Lower leg skin (tissue), 3 donors: ENCODE data around the gene ALPL.

Experiments
- CTCF ChIP-seq, 3 donors: fragments of 450-650 bp; IDR thresholded peaks; one replicate each; pipeline ENCODE4 v1.5.1; 2016; ENCODE audit warnings: antibody characterized with exemption in 3 of 3, mild to moderate bottlenecking in 3 of 3, moderate library complexity in 2 of 3
- POLR2A ChIP-seq, 2 donors: fragments of 450-650 bp; IDR thresholded peaks; one replicate each; pipeline ENCODE4 v1.6.1; 2016 to 2017; ENCODE audit warnings: antibody characterized with exemption in 2 of 2, mild to moderate bottlenecking in 1 of 2, moderate library complexity in 1 of 2

- TF ChIP-seq CTCF (IDR thresholded peaks at IDR 0.05), result no peak
- no peak for TF ChIP-seq POLR2A (IDR thresholded peaks at IDR 0.05)
Measured at GRCh38 chr1:21559788-21560567, 50.8 kb downstream of the ALPL start.
